Ishikawa (cell line): Measurements from ENCODE around the gene ARID1B.

ENCODE experiments used
- RAD21 ChIP-seq: IDR thresholded peaks from 2 replicates; pipeline ENCODE4 v1.6.1; 2012; ENCODE audit warnings: low read depth
- REST ChIP-seq: IDR thresholded peaks from 2 replicates; pipeline ENCODE4 v1.6.1; 2012; ENCODE audit warnings: low read depth, mild to moderate bottlenecking
- TAF1 ChIP-seq: IDR thresholded peaks from 2 replicates; pipeline ENCODE4 v1.6.1; 2012; ENCODE audit warnings: low read depth, mild to moderate bottlenecking
- YY1 ChIP-seq: IDR thresholded peaks from 2 replicates; pipeline ENCODE4 v1.6.1; 2012; ENCODE audit warnings: low read depth
- TF ChIP-seq, protein P1 (sequence below): IDR thresholded peaks from 2 replicates; pipeline ENCODE4 v1.6.1; 2012

GRCh38 chr6:157158897-157159296 lies 381.7 kb downstream of the ARID1B start:
- no peak for TF ChIP-seq TAF1
- TF ChIP-seq, protein P1, sequence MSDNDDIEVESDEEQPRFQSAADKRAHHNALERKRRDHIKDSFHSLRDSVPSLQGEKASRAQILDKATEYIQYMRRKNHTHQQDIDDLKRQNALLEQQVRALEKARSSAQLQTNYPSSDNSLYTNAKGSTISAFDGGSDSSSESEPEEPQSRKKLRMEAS = no peak
- no peak for TF ChIP-seq YY1
- TF ChIP-seq RAD21 = no peak
- TF ChIP-seq REST = no peak
